Testis (tissue), 3 donors: Measurements from ENCODE around the gene MLANA. TPM values are rescaled to one million over a fixed set of nuclear protein-coding genes. Genes with fewer than 3 reads are reported as not detected.

Experiments used
- DNase-seq: peaks from one replicate; pipeline ENCODE4 v3.0.0-alpha.2; 2019
- H3K27ac ChIP-seq, 2 donors: fragments of 200-600 bp; sonication (generic); one replicate each; pipeline ENCODE4 v1.5.1; 2019
- H3K27me3 ChIP-seq: fragments of 200-600 bp; sonication (generic); one replicate; pipeline ENCODE4 v1.5.1; 2019
- H3K36me3 ChIP-seq: fragments of 200-600 bp; sonication (generic); one replicate; pipeline ENCODE4 v1.5.1; 2017; ENCODE audit warnings: low read depth; ENCODE audit errors: missing control alignments
- H3K4me1 ChIP-seq: fragments of 200-600 bp; sonication (generic); one replicate; pipeline ENCODE4 v1.5.1; 2019
- H3K4me3 ChIP-seq, 2 donors: fragments of 200-600 bp; sonication (generic); one replicate each; pipeline ENCODE4 v1.5.1; 2017 to 2019
- H3K9me3 ChIP-seq: fragments of 200-600 bp; sonication (generic); one replicate; pipeline ENCODE4 v1.5.1; 2017
- CTCF ChIP-seq, 3 experiments: fragments of 450-650 bp in 2 of 3; fragments of 200-600 bp in 1 of 3; sonication (generic) in 1 of 3; IDR thresholded peaks; one replicate each; pipeline ENCODE4 v1.5.1; 2016 to 2019; ENCODE audit warnings: antibody characterized with exemption in 3 of 3, mild to moderate bottlenecking in 2 of 3, moderate library complexity in 1 of 3
- POLR2A ChIP-seq: fragments of 450-650 bp; IDR thresholded peaks from one replicate; pipeline ENCODE4 v1.6.1; 2017; ENCODE audit warnings: antibody characterized with exemption, mild to moderate bottlenecking, moderate library complexity
- WGBS, 2 donors: methylation state at CpG; one replicate each; pipeline ENCODE4 v1.1.5; 2018; 5-methylcytosine and 5-hydroxymethylcytosine counted together
- intact Hi-C: fragments of 100-400 bp; cut with DNase I; formaldehyde crosslinking; loops from one replicate; pipeline ENCODE4 v1.15.1; 2023; ENCODE audit warnings: low total_unique reads
- polyA plus RNA-seq: library from polyadenylated mRNA; stranded (reverse); fragments of 350-450 nt; fragmentation: Illumina TruSeq; extraction: RNeasy Lipid Tissue Mini Kit (QIAGEN cat#74804); gene quantifications from one replicate; pipeline ENCODE4 v1.2.3, GENCODE V29; 2014; ENCODE audit warnings: low read depth, low replicate concordance; ENCODE audit not compliant: insufficient read depth
- total RNA-seq, 2 donors: library from RNA; depleted of rRNA; stranded (reverse); fragments of >200 nt; gene quantifications; one replicate each; pipeline ENCODE4 v1.2.3, GENCODE V29; 2016

Gene MLANA
- total and polyA plus RNA-seq, 3 donors from 2014 or later, result not detected

GRCh38 chr9:5917273-5917672, 26.6 kb downstream of the MLANA start:
- H3K36me3 ChIP-seq, result no peaks in the 10 kb centered on the region
- H3K4me3 ChIP-seq, result no peak overlapping the region
- no peaks in the 10 kb centered on the region for H3K9me3 ChIP-seq
- WGBS, 2 donors, result 79 to 91% methylated on average over 4 of the region's 4 CpGs
- intact Hi-C loops, result no loop called here
- H3K27ac ChIP-seq, result no peak overlapping the region
- DNase-seq, result no peak
- H3K27me3 ChIP-seq, result no peaks in the 10 kb centered on the region
- TF ChIP-seq CTCF (IDR thresholded peaks at IDR 0.05) (no peak), POLR2A (no peak)
- H3K4me1 ChIP-seq, result no peaks in the 10 kb centered on the region

GRCh38 chr9:5917888-5918287, 27.2 kb downstream of the MLANA start:
- no peaks in the 10 kb centered on the region for H3K4me1 ChIP-seq
- no peak for TF ChIP-seq POLR2A
- TF ChIP-seq CTCF (IDR thresholded peaks at IDR 0.05), result no peak
- intact Hi-C loops, result no loop called here
- no peaks in the 10 kb centered on the region for H3K27me3 ChIP-seq
- WGBS, 2 donors, result 65 to 67% methylated on average over 3 of the region's 3 CpGs
- H3K36me3 ChIP-seq, result no peaks in the 10 kb centered on the region
- H3K27ac ChIP-seq, result no peak overlapping the region
- no peaks in the 10 kb centered on the region for H3K9me3 ChIP-seq
- no peak for DNase-seq
- no peak overlapping the region for H3K4me3 ChIP-seq

GRCh38 chr9:5918460-5918859, 27.8 kb downstream of the MLANA start:
- Histone ChIP-seq H3K4me3 (no peak overlapping the region), H3K9me3 (no peaks in the 10 kb centered on the region), H3K36me3 (no peaks in the 10 kb centered on the region), H3K27me3 (no peaks in the 10 kb centered on the region), H3K27ac (no peak overlapping the region), H3K4me1 (no peaks in the 10 kb centered on the region)
- WGBS, 2 donors, result 84 to 98% methylated on average over 3 of the region's 3 CpGs
- intact Hi-C loops, result no loop called here
- DNase-seq, result no peak
- TF ChIP-seq CTCF (IDR thresholded peaks at IDR 0.05) (no peak), POLR2A (no peak)

- TF ChIP-seq CTCF (IDR thresholded peaks at IDR 0.05) (no peak), POLR2A (no peak)
- intact Hi-C loops, result no loop called here
- WGBS, 2 donors, result 92 to 93% methylated on average over 2 of the region's 2 CpGs
- Histone ChIP-seq H3K27ac (no peak overlapping the region), H3K27me3 (no peaks in the 10 kb centered on the region), H3K36me3 (no peaks in the 10 kb centered on the region), H3K9me3 (no peaks in the 10 kb centered on the region), H3K4me1 (no peaks in the 10 kb centered on the region), H3K4me3 (no peak overlapping the region)
- DNase-seq, result no peak
Measured at GRCh38 chr9:5920860-5921328, 30.2 kb downstream of the MLANA start.

GRCh38 chr9:5922192-5922591, 31.5 kb downstream of the MLANA start:
- H3K4me1 ChIP-seq, result no peaks in the 10 kb centered on the region
- H3K27me3 ChIP-seq, result no peaks in the 10 kb centered on the region
- no peaks in the 10 kb centered on the region for H3K9me3 ChIP-seq
- H3K36me3 ChIP-seq, result no peaks in the 10 kb centered on the region
- no peak overlapping the region for H3K27ac ChIP-seq
- WGBS, 2 donors, result 96 to 97% methylated on average over 2 of the region's 2 CpGs
- no peak overlapping the region for H3K4me3 ChIP-seq
- no peak for TF ChIP-seq POLR2A
- TF ChIP-seq CTCF (IDR thresholded peaks at IDR 0.05), result no peak
- intact Hi-C loops, result no loop called here
- no peak for DNase-seq
